ENCODE data around the gene WASF2.
"Not testable (repeated sequence)": the region's sequence is repeated elsewhere in the genome, so short reads cannot be mapped to it uniquely, and the experiment has no call there.

- not testable (repeated sequence) for TF ChIP-seq POLR2A, POLR2AphosphoS5 (IDR thresholded peaks at IDR 0.05)
These were observed 21.6 kb downstream of the WASF2 start for GRCh38 chr1:27468378-27468777.
